T follicular helper cell (primary cell): ENCODE results near the gene CFAP57.
"Not testable (repeated sequence)": the region's sequence is repeated elsewhere in the genome, so short reads cannot be mapped to it uniquely, and the experiment has no call there.

Experiments used
- DNase-seq: peaks from one replicate; pipeline ENCODE4 v3.0.0-alpha.2; 2020; ENCODE audit warnings: low read depth
- total RNA-seq, 2 experiments: gene quantifications; one replicate each; lab custom pipeline; 2026; lab: John Stamatoyannopoulos, UW

Gene CFAP57
- total RNA-seq: 0.06 to 0.09 reads per million in 2 experiments

GRCh38 chr1:43171876-43172526 lies at the start of gene CFAP57, which contains the start of gene EBNA1BP2:
Gene CFAP57 (plus strand): TSS chr1:43172330. CDS start chr1:43172754, 424 bp downstream.
Gene EBNA1BP2 (minus strand): TSS chr1:43172290. CDS start chr1:43172118, 172 bp downstream.
- peak; percentile 87 for DNase-seq

GRCh38 chr1:43123031-43123430 lies 49.1 kb upstream of the CFAP57 start:
- DNase-seq: no peak

GRCh38 chr1:43128816-43129215 lies 43.3 kb upstream of the CFAP57 start:
- no peak for DNase-seq

GRCh38 chr1:43129426-43129825 lies 42.7 kb upstream of the CFAP57 start:
- no peak for DNase-seq

- no peak for DNase-seq
Measured at GRCh38 chr1:43134068-43134467, 38.1 kb upstream of the CFAP57 start.

GRCh38 chr1:43134640-43135039 lies 37.5 kb upstream of the CFAP57 start:
- no peak for DNase-seq

- DNase-seq: no peak
Measured at GRCh38 chr1:43135857-43136781, 36.0 kb upstream of the CFAP57 start.

GRCh38 chr1:43137445-43138052 lies 34.6 kb upstream of the CFAP57 start:
- DNase-seq: no peak

- not testable (repeated sequence) for DNase-seq
Measured at GRCh38 chr1:43139295-43139694, 32.8 kb upstream of the CFAP57 start.

- DNase-seq: no peak
Measured at GRCh38 chr1:43140010-43140409, 32.1 kb upstream of the CFAP57 start.

- no peak for DNase-seq
Measured at GRCh38 chr1:43140583-43140982, 31.5 kb upstream of the CFAP57 start.

- DNase-seq: no peak
Measured at GRCh38 chr1:43143441-43143888, 28.7 kb upstream of the CFAP57 start.

GRCh38 chr1:43144237-43144636 lies 27.9 kb upstream of the CFAP57 start:
- DNase-seq: no peak

- DNase-seq: no peak
Measured at GRCh38 chr1:43147625-43148327, 24.4 kb upstream of the CFAP57 start.

GRCh38 chr1:43149889-43150288 lies 22.2 kb upstream of the CFAP57 start:
- no peak for DNase-seq

- no peak for DNase-seq
Measured at GRCh38 chr1:43152866-43153265, 19.3 kb upstream of the CFAP57 start.

- no peak for DNase-seq
Measured at GRCh38 chr1:43153443-43153842, 18.7 kb upstream of the CFAP57 start.

- no peak for DNase-seq
Measured at GRCh38 chr1:43156026-43156425, 16.1 kb upstream of the CFAP57 start.

GRCh38 chr1:43165162-43165561 lies 7.0 kb upstream of the CFAP57 start:
- no peak for DNase-seq

GRCh38 chr1:43165765-43166164 lies 6.4 kb upstream of the CFAP57 start:
- no peak for DNase-seq

- no peak for DNase-seq
Measured at GRCh38 chr1:43171312-43171875, 736 bp upstream of the CFAP57 start.
